ENCODE data around the gene HOXA9. TPM values are rescaled to one million over a fixed set of nuclear protein-coding genes. Genes with fewer than 3 reads are reported as not detected.
A peak's percentile ranks its signal among the peaks of the same experiment; 100 is the strongest.

HOXA9 gene
- total and polyA plus RNA-seq, 2 of the 4 experiments (the other 2 are of a cell fraction): 0.18 to 0.32 TPM

- dilution Hi-C loops (cut with HindIII; ENCODE audit: low sequenced_read_pairs, unreplicated experiment): no loop called here
- Histone ChIP-seq H2BK5ac (ENCODE audit: low read depth, low read length, poor library complexity, severe bottlenecking) (peak overlapping the region; percentile 35), H3K79me1 (ENCODE audit: low read depth in 1 of 2, low read length in 2 of 2) (peaks cover 6 to 38% of the 10 kb centered on the region in 2 experiments), H3K4ac (ENCODE audit: low read depth, low read length) (peak overlapping the region; percentile 55), H3K9me1 (ENCODE audit: insufficient read depth, low read length) (peaks cover 5% of the 10 kb centered on the region; the same call in 1 of the 2 replicates), H2AK5ac (ENCODE audit: low read depth, low read length) (no peak overlapping the region), H3K4me1 (ENCODE audit: control insufficient read depth, insufficient read depth, low read length) (peaks cover 20% of the 10 kb centered on the region), H3K56ac (ENCODE audit: extremely low read depth, insufficient read depth, low read length) (peak overlapping the region; percentile 79; the same call in 1 of the 2 replicates), H3K9me3 (ENCODE audit: control insufficient read depth, insufficient read depth, low read length) (no peaks in the 10 kb centered on the region), H2BK20ac (ENCODE audit: low read depth, low read length) (peak overlapping the region; percentile 69; the same call in 1 of the 2 replicates), H4K20me1 (ENCODE audit: insufficient read depth, low read length) (no peaks in the 10 kb centered on the region), H2AFZ (replicated peaks; ENCODE audit: low read length, poor library complexity) (no peak overlapping the region), H3K14ac (replicated peaks; ENCODE audit: low read depth, low read length) (peak overlapping the region; percentile 78), H3K27ac (ENCODE audit: insufficient read depth, low read length) (peak overlapping the region; percentile 94), H2AK9ac (replicated peaks; ENCODE audit: low read depth, low read length, poor library complexity) (no peak overlapping the region), H4K5ac (ENCODE audit: low read depth, low read length) (peak overlapping the region; percentile 71; the same call in 1 of the 2 replicates), H2BK15ac (ENCODE audit: low read depth, low read length) (peak overlapping the region; percentile 52; the same call in 1 of the 3 replicates), H2BK120ac (ENCODE audit: low read depth, low read length) (peak overlapping the region; percentile 75), H3K4me2 (ENCODE audit: low read depth, low read length) (peak overlapping the region; percentile 94), H3K9ac (ENCODE audit: low read depth, low read length) (peak overlapping the region; percentile 89), H3K4me3 (ENCODE audit: insufficient read depth, low read depth, low read length) (peak overlapping the region; percentile 30; the same call in 1 of the 2 replicates), H3K27me3 (ENCODE audit: control insufficient read depth, insufficient read depth, low read length) (no peaks in the 10 kb centered on the region), H4K91ac (ENCODE audit: insufficient read depth, low read depth, low read length) (peak overlapping the region; percentile 68), H4K8ac (ENCODE audit: low read depth in 2 of 2, low read length in 2 of 2) (peak overlapping the region; percentile 50 to 67; a peak in 1 of 4 replicates), H3K23ac (ENCODE audit: low read depth, low read length) (peak overlapping the region; percentile 85; the same call in 1 of the 2 replicates), H3K36me3 (ENCODE audit: control insufficient read depth, insufficient read depth, low read length) (peaks cover 9% of the 10 kb centered on the region), H3K18ac (ENCODE audit: low read depth, low read length) (peak overlapping the region; percentile 89)
- in situ Hi-C loops (cut with MboI; ENCODE audit: low sequenced_read_pairs): no loop called here
- no peak for DNase-seq
- TF ChIP-seq POLR2A (IDR thresholded peaks at IDR 0.05; ENCODE audit: low read depth, low read length) (no peak), SMC3 (IDR thresholded peaks at IDR 0.05; ENCODE audit: low read depth, low read length) (no peak), MAFK (IDR thresholded peaks at IDR 0.05; ENCODE audit: low read depth, low read length) (no peak), ELK1 (IDR thresholded peaks at IDR 0.05; ENCODE audit: borderline replicate concordance, low read depth, low read length) (no peak), NFE2L2 (IDR thresholded peaks at IDR 0.05; ENCODE audit: low read depth, low read length) (no peak), USF2 (IDR thresholded peaks at IDR 0.05; ENCODE audit: low read depth, low read length) (no peak), RFX5 (IDR thresholded peaks at IDR 0.05; ENCODE audit: low read depth, low read length) (no peak), BHLHE40 (IDR thresholded peaks at IDR 0.05; ENCODE audit: low read depth, low read length) (no peak), CHD1 (IDR thresholded peaks at IDR 0.05; ENCODE audit: low read depth, low read length) (no peak), CEBPB (IDR thresholded peaks at IDR 0.05; ENCODE audit: low read depth, low read length) (no peak), RAD21 (IDR thresholded peaks at IDR 0.05; ENCODE audit: low read length) (no peak), MXI1 (IDR thresholded peaks at IDR 0.05; ENCODE audit: borderline replicate concordance, low read depth, low read length) (no peak)
- no TSS peak for BruUV-seq (replicated peaks)
- WGBS, 2 experiments (ENCODE audit: extremely low coverage in 2 of 2, insufficient read length in 1 of 2): no CpG with 5 or more reads among the region's 1 CpG
- ChIA-PET CTCF (no interaction called here), POLR2A (ENCODE audit: unreplicated experiment) (no interaction called here)
- intact Hi-C loops (cut with micrococcal nuclease): no loop called here
- ATAC-seq (ENCODE audit: low read depth): no peak
Measured at GRCh38 chr7:27138472-27138871, 26.9 kb downstream of the HOXA9 start.

Data from IMR-90 (cell line).